Keratinocyte (primary cell): ENCODE results near the gene KSR2. TPM values are rescaled to one million over a fixed set of nuclear protein-coding genes. Genes with fewer than 3 reads are reported as not detected.

ENCODE experiments used
- DNase-seq: peaks from one replicate; pipeline ENCODE4 v3.0.0-alpha.2; 2011; ENCODE audit warnings: low read depth, missing footprints, low spot score
- FAIRE-seq: peaks from 2 replicates; lab custom pipeline; 2011; peaks lifted over from hg19 to GRCh38; lab: Jason Lieb, UNC
- H2AFZ ChIP-seq: 2 replicates; pipeline ENCODE4 v1.6.0; 2012; ENCODE audit warnings: low read length, control low read depth, inconsistent platforms; ENCODE audit not compliant: control insufficient read depth
- H3K27ac ChIP-seq: 2 replicates; pipeline ENCODE4 v1.5.1; 2011; ENCODE audit warnings: low read length; ENCODE audit not compliant: control insufficient read depth, insufficient read depth
- H3K27me3 ChIP-seq: 3 replicates; pipeline ENCODE4 v1.6.0; 2011; ENCODE audit warnings: low read length; ENCODE audit not compliant: control insufficient read depth, insufficient read depth; ENCODE audit errors: extremely low read depth
- H3K36me3 ChIP-seq, 2 experiments: 2 replicates in 1 of 2; 3 replicates in 1 of 2; pipeline ENCODE4 v1.5.1; 2011; ENCODE audit warnings: low read length in 2 of 2, mild to moderate bottlenecking in 1 of 2; ENCODE audit not compliant: control insufficient read depth in 2 of 2, insufficient read depth in 2 of 2; ENCODE audit errors: extremely low read depth in 1 of 2
- H3K4me1 ChIP-seq: 3 replicates; pipeline ENCODE4 v1.5.1; 2011; ENCODE audit warnings: low read length; ENCODE audit not compliant: control insufficient read depth, insufficient read depth; ENCODE audit errors: extremely low read depth
- H3K4me2 ChIP-seq: 3 replicates; pipeline ENCODE4 v1.6.0; 2011; ENCODE audit warnings: low read depth, low read length; ENCODE audit not compliant: control insufficient read depth, insufficient read depth; ENCODE audit errors: extremely low read depth
- H3K4me3 ChIP-seq, 3 experiments: fragments of 200-600 bp in 1 of 3; sonication (generic) in 1 of 3; 2 replicates in 2 of 3; 3 replicates in 1 of 3; pipeline ENCODE4 v1.5.1; 2011 to 2016; ENCODE audit warnings: low read length in 3 of 3, mild to moderate bottlenecking in 3 of 3, control low read depth in 2 of 3, inconsistent platforms in 1 of 3, low read depth in 1 of 3, mixed read lengths in 1 of 3, mixed run types in 1 of 3, moderate library complexity in 1 of 3; ENCODE audit not compliant: control insufficient read depth in 2 of 3, insufficient read depth in 2 of 3; ENCODE audit errors: extremely low read depth in 1 of 3
- H3K79me2 ChIP-seq: 2 replicates; pipeline ENCODE4 v1.6.0; 2012; ENCODE audit warnings: low read length; ENCODE audit not compliant: control insufficient read depth, insufficient read depth
- H3K9ac ChIP-seq: 3 replicates; pipeline ENCODE4 v1.6.0; 2011; ENCODE audit warnings: low read length; ENCODE audit not compliant: control insufficient read depth, insufficient read depth; ENCODE audit errors: extremely low read depth
- H3K9me1 ChIP-seq: 3 replicates; pipeline ENCODE4 v1.6.0; 2011; ENCODE audit warnings: low read length; ENCODE audit not compliant: control insufficient read depth, insufficient read depth; ENCODE audit errors: extremely low read depth
- H3K9me3 ChIP-seq: 2 replicates; pipeline ENCODE4 v1.5.1; 2012; ENCODE audit warnings: low read depth, low read length; ENCODE audit not compliant: control insufficient read depth
- H4K20me1 ChIP-seq: 3 replicates; pipeline ENCODE4 v1.6.0; 2011; ENCODE audit warnings: low read length; ENCODE audit not compliant: control insufficient read depth, insufficient read depth; ENCODE audit errors: extremely low read depth
- EZH2 ChIP-seq: IDR thresholded peaks from one replicate; pipeline ENCODE4 v1.6.1; 2012; ENCODE audit warnings: inconsistent platforms, mild to moderate bottlenecking, low read length, moderate library complexity
- dilution Hi-C: fragments of 300-500 bp; cut with MboI; formaldehyde crosslinking; loops from one replicate; pipeline ENCODE4 v1.7.0; 2020; ENCODE audit warnings: low sequenced_read_pairs; ENCODE audit not compliant: extremely low pct_ligation_motif_present
- polyA plus RNA-seq, 5 experiments: library from polyadenylated mRNA; depleted of rRNA in 3 of 5; stranded (reverse) in 3 of 5; stranded (forward) in 1 of 5; unstranded in 1 of 5; fragments of >200 nt; gene quantifications; 1 replicate in 1 of 5; 2 replicates in 3 of 5; 3 replicates in 1 of 5; pipeline versions ENCODE4 v1.2.1 to v1.2.3, GENCODE V29; 2011 to 2012; ENCODE audit warnings: missing spikeins in 2 of 5, low read depth in 1 of 5, low replicate concordance in 1 of 5
- TF ChIP-seq, protein P1 (sequence below), 3 experiments: IDR thresholded peaks in 1 of 3; conservative IDR thresholded peaks in 1 of 3; optimal IDR thresholded peaks in 1 of 3; 2 replicates in 2 of 3; 3 replicates in 1 of 3; pipeline versions ENCODE3 to v1.5.1; 2011; ENCODE audit warnings: low read length in 3 of 3, mild to moderate bottlenecking in 3 of 3, moderate library complexity in 2 of 3, control low read depth in 1 of 3, inconsistent platforms in 1 of 3; ENCODE audit not compliant: insufficient read depth in 2 of 3; ENCODE audit errors: extremely low read depth in 1 of 3

The KSR2 gene
- polyA plus RNA-seq, 1 donor (not counting 4 experiments of a cell fraction or from before 2014, with no cell fraction given), result 0.01 TPM

GRCh38 chr12:117593815-117594400, 374.9 kb downstream of the KSR2 start:
- DNase-seq (no peak), FAIRE-seq (no peak)
- Histone ChIP-seq H3K79me2 (no peaks in the 10 kb centered on the region), H3K9me1 (no peaks in the 10 kb centered on the region), H2AFZ (no peak overlapping the region), H3K9me3 (no peaks in the 10 kb centered on the region), H3K4me1 (no peaks in the 10 kb centered on the region), H3K4me2 (no peak overlapping the region), H3K27me3 (no peaks in the 10 kb centered on the region), H3K36me3 (no peaks in the 10 kb centered on the region), H3K9ac (no peak overlapping the region), H4K20me1 (no peaks in the 10 kb centered on the region), H3K27ac (no peak overlapping the region), H3K4me3 (no peak overlapping the region)
- dilution Hi-C loops, result no loop called here
- no peak for TF ChIP-seq EZH2
- TF ChIP-seq, protein P1, sequence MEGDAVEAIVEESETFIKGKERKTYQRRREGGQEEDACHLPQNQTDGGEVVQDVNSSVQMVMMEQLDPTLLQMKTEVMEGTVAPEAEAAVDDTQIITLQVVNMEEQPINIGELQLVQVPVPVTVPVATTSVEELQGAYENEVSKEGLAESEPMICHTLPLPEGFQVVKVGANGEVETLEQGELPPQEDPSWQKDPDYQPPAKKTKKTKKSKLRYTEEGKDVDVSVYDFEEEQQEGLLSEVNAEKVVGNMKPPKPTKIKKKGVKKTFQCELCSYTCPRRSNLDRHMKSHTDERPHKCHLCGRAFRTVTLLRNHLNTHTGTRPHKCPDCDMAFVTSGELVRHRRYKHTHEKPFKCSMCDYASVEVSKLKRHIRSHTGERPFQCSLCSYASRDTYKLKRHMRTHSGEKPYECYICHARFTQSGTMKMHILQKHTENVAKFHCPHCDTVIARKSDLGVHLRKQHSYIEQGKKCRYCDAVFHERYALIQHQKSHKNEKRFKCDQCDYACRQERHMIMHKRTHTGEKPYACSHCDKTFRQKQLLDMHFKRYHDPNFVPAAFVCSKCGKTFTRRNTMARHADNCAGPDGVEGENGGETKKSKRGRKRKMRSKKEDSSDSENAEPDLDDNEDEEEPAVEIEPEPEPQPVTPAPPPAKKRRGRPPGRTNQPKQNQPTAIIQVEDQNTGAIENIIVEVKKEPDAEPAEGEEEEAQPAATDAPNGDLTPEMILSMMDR (optimal IDR thresholded peaks at IDR 0.05 in 1 of 3, IDR thresholded peaks at IDR 0.05 in 1 of 3, conservative IDR thresholded peaks at IDR 0.05 in 1 of 3; ENCODE audit: extremely low read depth in 1 of 3, insufficient read depth in 2 of 3, low read length in 3 of 3), result no peak

DNA sequence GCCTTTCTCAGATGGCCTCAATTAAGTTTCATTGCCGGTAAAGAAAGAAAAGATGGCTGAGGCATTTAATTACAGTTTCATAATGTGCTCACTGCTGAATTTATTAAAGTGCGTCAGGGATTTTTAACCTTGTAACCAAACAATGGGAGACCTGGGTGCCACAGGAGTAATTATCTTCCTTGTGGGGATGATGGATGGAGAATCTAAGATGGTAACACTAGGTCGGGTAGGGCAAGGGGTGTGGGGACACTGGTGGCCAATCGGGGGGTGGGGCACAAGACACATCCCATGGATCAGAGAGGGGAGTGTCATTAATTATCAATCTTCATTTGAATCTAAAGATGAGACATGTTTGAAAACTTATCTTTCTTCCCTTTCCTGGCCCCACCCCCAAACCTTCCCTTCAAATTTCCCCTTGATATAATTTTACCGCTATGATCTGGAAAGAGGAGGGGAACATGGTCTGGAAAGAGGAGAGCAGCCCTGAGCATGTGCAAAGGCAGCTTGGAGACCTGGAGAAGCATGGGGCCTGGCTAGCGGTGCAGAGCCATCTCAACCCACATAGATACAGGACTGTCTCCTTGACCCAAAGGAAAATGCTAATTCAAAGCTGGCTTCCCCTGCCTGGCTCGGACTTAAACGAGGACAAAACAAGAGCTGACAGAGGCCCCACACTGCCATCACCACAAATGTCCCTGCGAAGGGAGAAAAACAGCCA, 376.0 kb downstream of the KSR2 start:
- FAIRE-seq, result no peak
- Histone ChIP-seq H3K36me3 (no peaks in the 10 kb centered on the region), H4K20me1 (no peaks in the 10 kb centered on the region), H3K4me1 (no peaks in the 10 kb centered on the region), H3K27me3 (no peaks in the 10 kb centered on the region), H3K4me3 (no peak overlapping the region), H3K9me3 (no peaks in the 10 kb centered on the region), H3K27ac (no peak overlapping the region), H3K4me2 (no peak overlapping the region), H2AFZ (no peak overlapping the region), H3K9ac (no peak overlapping the region), H3K9me1 (no peaks in the 10 kb centered on the region), H3K79me2 (no peaks in the 10 kb centered on the region)
- DNase-seq, result no peak
- dilution Hi-C loops, result no loop called here
- TF ChIP-seq, protein P1 (optimal IDR thresholded peaks at IDR 0.05 in 1 of 3, IDR thresholded peaks at IDR 0.05 in 1 of 3, conservative IDR thresholded peaks at IDR 0.05 in 1 of 3; ENCODE audit: extremely low read depth in 1 of 3, insufficient read depth in 2 of 3, low read length in 3 of 3), result no peak
- TF ChIP-seq EZH2, result no peak
